GM18502 (cell line): ENCODE data around the gene PCDHA9.
"Not testable (repeated sequence)": the region's sequence is repeated elsewhere in the genome, so short reads cannot be mapped to it uniquely, and the experiment has no call there.

Source experiments
- ATAC-seq: cut with Tn5 transposase; IDR thresholded peaks from one replicate; pipeline ENCODE4 v1.9.1; 2021; ENCODE audit warnings: mild to moderate bottlenecking; ENCODE audit not compliant: unreplicated experiment, poor library complexity

PCDHA9 gene

DNA sequence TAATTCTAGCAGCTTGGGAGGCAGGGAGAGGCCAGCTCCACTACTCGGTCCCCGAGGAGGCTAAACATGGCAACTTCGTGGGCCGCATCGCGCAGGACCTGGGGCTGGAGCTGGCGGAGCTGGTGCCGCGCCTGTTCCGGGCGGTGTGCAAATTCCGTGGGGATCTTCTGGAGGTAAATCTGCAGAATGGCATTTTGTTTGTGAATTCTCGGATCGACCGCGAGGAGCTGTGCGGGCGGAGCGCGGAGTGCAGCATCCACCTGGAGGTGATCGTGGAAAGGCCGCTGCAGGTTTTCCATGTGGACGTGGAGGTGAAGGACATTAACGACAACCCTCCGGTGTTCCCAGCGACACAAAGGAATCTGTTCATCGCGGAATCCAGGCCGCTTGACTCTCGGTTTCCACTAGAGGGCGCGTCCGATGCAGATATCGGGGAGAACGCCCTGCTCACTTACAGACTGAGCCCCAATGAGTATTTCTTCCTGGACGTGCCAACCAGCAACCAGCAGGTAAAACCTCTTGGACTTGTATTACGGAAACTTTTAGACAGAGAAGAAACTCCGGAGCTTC is 13.7 kb upstream of the PCDHA9 start:
- ATAC-seq: not testable (repeated sequence)

DNA sequence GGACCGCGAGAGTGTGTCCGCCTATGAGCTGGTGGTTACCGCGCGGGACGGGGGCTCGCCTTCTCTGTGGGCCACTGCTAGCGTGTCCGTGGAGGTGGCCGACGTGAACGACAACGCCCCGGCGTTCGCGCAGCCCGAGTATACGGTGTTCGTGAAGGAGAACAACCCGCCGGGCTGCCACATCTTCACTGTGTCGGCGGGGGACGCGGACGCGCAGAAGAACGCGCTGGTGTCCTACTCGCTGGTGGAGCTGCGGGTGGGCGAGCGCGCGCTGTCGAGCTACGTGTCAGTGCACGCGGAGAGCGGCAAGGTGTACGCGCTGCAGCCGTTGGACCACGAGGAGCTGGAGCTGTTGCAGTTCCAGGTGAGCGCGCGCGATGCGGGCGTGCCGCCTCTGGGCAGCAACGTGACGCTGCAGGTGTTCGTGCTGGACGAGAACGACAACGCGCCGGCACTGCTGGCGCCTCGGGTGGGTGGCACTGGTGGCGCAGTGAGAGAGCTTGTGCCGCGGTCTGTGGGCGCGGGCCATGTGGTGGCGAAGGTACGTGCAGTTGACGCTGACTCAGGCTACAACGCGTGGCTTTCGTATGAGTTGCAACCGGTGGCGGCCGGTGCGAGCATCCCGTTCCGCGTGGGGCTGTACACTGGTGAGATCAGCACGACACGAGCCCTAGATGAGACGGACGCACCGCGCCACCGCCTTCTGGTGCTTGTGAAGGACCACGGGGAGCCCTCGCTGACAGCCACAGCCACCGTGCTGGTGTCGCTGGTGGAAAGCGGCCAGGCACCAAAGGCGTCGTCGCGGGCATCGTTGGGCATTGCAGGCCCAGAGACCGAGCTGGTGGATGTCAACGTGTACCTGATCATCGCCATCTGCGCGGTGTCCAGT is 12.3 kb upstream of the PCDHA9 start:
- ATAC-seq: no peak

DNA sequence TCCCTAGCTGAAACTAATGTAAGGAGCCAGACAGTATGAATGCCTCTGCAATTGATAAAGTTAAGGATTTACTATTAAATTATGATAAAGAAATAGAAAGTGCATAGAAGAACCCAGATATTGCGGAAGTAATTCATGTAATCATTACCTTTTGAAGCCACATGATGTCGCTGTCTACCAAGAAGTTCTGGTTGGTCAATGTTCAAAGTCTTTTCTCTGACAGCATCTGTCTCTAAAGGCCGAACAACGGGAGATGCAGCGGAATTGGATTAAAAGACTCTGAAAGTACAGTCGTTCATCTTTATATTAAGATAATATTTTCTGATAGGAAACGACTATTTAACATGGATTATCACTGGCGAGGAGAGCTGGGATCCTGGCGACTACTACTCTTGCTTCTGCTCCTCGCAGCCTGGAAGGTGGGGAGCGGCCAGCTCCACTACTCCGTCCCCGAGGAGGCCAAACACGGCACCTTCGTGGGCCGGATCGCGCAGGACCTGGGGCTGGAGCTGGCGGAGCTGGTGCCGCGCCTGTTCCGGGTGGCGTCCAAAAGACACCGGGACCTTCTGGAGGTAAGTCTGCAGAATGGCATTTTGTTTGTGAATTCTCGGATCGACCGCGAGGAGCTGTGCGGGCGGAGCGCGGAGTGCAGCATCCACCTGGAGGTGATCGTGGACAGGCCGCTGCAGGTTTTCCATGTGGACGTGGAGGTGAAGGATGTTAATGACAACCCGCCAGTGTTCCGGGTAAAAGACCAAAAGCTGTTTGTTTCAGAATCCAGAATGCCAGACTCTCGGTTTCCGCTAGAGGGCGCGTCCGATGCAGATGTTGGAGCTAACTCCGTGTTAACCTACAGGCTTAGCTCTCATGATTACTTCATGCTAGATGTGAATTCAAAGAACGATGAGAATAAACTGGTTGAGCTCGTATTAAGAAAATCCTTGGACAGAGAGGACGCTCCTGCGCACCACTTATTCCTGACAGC is 6.9 kb upstream of the PCDHA9 start, which contains the start of gene PCDHA8:
PCDHA8 (plus strand) TSS at position 210 of the 985 bp plus-strand sequence; CDS start at position 345, 135 bp downstream.
- ATAC-seq: no peak

DNA sequence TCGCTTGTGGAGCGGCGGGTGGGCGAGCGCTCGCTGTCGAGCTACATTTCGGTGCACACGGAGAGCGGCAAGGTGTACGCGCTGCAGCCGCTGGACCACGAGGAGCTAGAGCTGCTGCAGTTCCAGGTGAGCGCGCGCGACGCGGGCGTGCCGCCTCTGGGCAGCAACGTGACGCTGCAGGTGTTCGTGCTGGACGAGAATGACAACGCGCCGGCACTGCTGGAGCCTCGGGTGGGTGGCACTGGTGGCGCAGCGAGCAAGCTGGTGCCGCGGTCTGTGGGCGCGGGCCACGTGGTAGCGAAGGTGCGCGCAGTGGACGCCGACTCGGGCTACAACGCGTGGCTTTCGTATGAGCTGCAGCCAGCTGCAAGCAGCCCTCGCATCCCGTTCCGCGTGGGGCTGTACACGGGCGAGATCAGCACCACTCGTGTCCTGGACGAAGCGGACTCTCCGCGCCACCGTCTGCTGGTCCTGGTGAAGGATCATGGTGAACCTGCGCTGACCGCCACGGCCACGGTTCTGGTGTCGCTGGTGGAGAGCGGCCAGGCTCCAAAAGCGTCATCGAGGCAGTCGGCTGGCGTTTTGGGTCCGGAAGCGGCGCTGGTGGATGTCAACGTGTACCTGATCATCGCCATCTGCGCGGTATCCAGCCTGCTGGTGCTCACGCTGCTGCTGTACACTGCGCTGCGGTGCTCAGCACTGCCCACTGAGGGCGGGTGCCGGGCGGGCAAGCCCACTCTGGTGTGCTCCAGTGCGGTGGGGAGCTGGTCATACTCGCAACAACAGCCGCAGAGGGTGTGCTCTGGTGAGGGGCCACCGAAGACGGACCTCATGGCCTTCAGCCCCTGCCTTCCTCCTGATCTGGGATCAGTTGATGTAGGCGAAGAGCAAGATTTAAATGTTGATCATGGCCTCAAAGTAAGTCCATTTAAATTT is 5.1 kb upstream of the PCDHA9 start:
- no peak for ATAC-seq

DNA sequence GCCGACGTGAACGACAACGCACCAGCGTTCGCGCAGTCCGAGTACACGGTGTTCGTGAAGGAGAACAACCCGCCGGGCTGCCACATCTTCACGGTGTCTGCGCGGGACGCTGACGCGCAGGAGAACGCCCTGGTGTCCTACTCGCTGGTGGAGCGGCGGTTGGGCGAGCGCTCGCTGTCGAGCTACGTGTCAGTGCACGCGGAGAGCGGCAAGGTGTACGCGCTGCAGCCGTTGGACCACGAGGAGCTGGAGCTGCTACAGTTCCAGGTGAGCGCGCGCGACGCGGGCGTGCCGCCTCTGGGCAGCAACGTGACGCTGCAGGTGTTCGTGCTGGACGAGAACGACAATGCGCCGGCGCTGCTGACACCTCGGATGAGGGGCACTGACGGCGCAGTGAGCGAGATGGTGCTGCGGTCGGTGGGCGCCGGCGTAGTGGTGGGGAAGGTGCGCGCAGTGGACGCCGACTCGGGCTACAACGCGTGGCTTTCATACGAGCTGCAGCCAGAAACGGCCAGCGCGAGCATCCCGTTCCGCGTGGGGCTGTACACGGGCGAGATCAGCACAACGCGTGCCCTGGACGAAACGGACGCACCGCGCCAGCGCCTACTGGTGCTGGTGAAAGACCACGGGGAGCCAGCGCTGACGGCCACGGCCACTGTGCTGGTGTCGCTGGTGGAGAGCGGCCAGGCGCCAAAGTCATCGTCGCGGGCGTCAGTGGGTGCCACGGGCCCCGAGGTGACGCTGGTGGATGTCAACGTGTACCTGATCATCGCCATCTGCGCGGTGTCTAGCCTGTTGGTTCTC is 1.9 kb downstream of the PCDHA9 start:
- ATAC-seq: not testable (repeated sequence)

DNA sequence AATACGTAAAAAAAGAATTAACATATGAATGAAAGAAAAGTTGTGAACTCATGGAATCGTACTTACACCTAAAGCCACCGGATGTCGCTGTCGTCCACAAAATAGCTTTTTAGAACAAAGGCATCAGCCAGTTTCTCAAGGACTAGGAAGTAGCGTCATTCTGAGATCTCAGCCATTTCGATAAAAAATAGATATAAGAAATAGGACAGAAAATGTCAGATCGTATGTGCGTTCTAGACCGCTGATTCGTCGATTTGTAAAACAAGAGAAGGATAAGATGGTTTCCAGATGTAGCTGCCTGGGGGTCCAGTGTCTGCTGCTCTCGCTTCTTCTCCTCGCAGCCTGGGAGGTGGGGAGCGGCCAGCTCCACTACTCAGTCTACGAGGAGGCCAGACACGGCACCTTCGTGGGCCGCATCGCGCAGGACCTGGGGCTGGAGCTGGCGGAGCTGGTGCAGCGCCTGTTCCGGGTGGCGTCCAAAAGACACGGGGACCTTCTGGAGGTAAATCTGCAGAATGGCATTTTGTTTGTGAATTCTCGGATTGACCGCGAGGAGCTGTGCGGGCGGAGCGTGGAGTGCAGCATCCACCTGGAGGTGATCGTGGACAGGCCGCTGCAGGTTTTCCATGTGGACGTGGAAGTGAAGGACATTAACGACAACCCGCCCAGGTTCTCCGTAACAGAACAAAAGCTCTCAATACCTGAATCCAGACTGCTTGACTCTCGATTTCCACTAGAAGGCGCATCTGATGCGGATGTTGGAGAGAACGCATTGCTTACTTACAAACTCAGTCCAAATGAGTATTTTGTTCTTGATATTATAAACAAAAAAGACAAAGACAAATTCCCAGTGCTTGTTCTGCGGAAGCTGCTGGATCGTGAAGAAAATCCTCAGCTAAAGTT is 7.8 kb downstream of the PCDHA9 start, which contains the start of gene PCDHA10:
PCDHA10 (plus strand) TSS at position 126 of the 903 bp plus-strand sequence; CDS start at position 278, 152 bp downstream.
- ATAC-seq: no peak

DNA sequence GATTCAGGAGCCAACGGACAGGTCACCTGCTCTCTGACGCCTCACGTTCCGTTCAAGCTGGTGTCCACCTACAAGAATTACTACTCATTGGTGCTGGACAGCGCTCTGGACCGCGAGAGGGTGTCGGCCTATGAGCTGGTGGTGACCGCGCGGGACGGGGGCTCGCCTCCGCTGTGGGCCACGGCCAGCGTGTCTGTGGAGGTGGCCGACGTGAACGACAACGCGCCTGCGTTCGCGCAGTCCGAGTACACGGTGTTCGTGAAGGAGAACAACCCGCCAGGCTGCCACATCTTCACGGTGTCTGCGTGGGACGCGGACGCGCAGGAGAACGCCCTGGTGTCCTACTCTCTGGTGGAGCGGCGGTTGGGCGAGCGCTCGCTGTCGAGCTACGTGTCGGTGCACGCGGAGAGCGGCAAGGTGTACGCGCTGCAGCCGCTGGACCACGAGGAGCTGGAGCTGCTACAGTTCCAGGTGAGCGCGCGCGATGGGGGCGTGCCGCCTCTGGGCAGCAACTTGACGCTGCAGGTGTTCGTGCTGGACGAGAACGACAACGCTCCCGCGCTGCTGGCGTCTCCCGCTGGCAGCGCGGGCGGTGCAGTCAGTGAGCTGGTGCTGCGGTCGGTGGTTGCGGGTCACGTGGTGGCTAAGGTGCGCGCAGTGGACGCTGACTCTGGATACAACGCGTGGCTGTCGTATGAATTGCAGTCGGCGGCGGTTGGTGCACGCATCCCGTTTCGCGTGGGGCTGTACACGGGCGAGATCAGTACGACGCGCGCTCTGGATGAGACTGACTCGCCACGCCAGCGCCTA is 9.2 kb downstream of the PCDHA9 start:
- ATAC-seq: no peak

DNA sequence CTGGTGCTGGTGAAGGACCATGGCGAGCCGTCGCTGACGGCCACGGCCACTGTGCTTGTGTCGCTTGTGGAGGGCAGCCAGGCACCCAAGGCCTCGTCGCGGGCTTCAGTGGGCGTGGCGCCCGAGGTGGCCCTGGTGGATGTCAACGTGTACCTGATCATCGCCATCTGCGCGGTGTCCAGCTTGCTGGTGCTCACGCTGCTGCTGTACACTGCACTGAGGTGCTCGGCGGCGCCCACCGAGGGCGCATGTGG is 9.7 kb downstream of the PCDHA9 start:
- no peak for ATAC-seq

DNA sequence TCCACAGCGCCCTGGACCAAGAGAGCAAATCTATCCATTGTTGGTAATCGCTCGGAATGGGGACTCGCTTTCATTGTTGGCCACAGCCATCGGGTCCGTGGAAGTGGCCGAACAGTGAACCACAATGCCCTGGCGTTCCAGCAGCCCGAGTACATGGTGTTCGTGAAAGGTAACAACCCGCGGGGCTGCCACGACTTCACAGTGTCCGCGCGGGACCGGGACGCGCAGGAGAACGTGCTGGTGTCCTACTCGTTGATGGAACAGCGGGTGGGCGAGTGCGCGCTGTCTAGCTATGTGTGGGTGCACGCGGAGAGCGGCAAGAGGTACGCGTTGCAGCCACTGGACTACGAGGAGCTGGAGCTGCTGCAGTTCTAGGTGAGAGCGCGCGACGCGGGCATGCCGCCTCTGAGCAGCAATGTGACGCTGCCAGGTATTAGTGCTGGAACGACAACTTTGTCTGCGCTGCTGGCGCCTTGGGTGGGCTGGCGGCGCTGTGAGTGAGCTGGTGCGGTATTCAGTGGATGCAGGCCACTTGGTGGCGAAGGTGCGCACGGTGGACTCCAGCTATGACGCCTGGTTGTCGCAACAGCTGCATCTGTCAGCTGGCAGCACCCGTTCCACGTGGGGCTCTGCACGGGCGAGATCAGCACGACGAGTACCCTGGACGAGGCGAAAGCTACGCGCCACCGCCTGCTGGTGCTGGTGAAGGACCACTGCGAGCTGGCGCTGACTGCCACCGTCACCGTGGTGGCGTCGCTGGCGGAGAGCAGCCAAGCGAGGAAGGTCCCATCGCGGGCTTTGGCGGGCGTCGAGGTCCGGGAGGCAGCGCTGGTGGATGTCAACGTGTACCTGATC is 14.5 kb downstream of the PCDHA9 start:
- no peak for ATAC-seq

DNA sequence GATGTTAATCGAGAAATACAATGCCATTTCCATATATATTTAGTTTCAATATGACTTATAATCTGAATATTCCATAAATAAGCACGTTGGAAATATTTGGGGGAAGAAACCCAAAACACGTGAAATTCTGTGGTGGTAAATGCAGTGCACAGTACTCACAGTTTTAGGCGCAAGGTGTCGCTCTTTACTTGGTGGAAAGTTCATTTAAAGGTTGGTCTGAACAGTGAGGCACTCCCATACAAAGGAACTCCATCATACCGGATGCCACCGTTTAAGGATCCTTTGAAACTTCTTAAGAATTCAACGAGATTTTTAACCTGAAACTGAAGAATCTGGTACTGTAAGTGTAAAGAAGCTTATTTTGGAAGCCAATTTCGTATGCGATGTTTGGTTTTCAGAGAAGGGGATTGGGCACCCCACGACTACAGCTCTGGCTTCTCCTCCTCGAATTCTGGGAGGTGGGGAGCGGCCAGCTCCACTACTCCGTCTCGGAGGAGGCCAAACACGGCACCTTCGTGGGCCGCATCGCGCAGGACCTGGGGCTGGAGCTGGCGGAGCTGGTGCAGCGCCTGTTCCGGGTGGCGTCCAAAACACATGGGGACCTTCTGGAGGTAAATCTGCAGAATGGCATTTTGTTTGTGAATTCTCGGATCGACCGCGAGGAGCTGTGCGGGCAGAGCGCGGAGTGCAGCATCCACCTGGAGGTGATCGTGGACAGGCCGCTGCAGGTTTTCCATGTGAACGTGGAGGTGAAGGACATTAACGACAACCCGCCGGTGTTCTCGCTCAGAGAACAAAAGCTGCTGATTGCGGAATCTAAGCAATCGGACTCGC is 20.8 kb downstream of the PCDHA9 start, which contains the start of gene PCDHA11:
PCDHA11 (plus strand) TSS at position 237 of the 834 bp plus-strand sequence; CDS start at position 384, 147 bp downstream.
- ATAC-seq: no peak

DNA sequence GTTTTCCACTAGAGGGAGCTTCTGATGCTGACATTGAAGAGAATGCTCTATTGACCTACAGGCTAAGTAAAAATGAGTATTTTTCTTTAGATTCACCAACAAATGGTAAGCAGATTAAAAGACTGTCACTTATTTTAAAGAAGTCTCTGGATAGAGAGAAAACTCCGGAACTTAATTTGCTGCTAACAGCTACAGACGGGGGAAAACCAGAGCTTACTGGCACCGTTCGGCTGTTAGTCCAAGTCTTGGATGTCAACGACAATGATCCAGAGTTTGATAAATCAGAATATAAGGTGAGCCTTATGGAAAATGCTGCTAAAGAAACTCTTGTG is 21.3 kb downstream of the PCDHA9 start:
- no peak for ATAC-seq

DNA sequence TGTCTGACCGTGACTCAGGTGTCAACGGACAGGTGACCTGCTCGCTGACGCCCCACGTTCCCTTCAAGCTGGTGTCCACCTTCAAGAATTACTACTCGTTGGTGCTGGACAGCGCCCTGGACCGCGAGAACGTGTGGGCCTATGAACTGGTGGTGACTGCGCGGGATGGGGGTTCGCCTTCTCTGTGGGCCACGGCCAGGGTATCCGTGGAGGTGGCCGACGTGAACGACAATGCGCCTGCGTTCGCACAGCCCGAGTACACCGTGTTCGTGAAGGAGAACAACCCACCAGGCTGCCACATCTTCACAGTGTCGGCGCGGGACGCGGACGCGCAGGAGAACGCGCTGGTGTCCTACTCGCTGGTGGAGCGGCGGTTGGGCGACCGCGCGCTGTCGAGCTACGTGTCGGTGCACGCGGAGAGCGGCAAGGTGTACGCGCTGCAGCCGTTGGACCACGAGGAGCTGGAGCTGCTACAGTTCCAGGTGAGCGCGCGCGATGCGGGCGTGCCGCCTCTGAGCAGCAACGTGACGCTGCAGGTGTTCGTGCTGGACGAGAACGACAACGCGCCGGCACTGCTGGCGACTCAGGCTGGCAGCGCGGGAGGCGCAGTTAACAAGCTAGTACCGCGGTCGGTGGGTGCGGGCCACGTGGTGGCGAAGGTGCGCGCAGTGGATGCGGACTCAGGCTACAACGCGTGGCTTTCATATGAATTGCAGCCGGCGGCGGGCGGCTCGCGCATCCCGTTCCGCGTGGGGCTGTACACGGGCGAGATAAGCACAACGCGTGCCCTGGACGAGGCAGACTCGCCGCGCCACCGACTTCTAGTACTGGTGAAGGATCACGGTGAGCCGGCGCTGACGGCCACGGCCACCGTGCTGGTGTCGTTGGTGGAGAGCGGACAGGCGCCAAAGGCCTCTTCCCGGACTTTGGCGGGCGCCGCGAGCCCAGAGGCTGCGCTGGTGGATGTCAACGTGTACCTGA is 22.3 kb downstream of the PCDHA9 start:
- no peak for ATAC-seq

DNA sequence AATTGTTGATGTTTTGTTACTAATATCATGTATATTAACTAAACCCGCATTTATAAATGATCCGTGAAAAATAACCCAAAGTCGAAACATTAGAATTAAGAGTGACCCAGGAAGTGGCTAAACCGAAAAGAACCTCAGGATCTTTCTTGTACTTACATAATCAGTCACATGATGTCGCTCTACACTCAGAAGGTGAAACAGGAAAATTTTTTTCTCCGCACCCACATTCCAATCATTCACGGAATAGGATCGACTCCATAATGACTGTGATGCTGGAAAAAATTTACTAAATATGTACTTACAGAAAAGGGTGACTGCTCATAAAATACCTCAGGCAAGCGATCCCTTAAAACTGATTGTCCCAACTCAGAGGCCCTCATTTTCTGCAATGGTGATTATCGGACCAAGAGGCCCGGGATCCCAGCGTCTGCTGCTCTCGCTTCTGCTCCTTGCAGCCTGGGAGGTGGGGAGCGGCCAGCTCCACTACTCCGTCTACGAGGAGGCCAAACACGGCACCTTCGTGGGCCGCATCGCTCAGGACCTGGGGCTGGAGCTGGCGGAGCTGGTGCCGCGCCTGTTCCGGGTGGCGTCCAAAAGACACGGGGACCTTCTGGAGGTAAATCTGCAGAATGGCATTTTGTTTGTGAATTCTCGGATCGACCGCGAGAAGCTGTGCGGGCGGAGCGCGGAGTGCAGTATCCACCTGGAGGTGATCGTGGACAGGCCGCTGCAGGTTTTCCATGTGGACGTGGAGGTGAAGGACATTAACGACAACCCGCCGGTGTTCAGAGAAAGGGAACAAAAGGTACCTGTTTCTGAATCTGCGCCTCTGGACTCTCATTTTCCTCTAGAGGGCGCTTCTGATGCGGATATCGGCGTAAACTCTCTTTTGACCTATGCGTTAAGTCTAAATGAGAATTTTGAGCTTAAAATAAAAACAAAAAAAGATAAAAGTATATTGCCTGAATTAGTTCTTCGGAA is 27.2 kb downstream of the PCDHA9 start, which contains the start of gene PCDHA12:
PCDHA12 (plus strand) TSS at position 224 of the 981 bp plus-strand sequence; CDS start at position 389, 165 bp downstream.
- ATAC-seq: no peak
